ENCODE results near the gene HTRA3.
A peak's percentile ranks its signal among the peaks of the same experiment; 100 is the strongest.

The HTRA3 gene

DNA sequence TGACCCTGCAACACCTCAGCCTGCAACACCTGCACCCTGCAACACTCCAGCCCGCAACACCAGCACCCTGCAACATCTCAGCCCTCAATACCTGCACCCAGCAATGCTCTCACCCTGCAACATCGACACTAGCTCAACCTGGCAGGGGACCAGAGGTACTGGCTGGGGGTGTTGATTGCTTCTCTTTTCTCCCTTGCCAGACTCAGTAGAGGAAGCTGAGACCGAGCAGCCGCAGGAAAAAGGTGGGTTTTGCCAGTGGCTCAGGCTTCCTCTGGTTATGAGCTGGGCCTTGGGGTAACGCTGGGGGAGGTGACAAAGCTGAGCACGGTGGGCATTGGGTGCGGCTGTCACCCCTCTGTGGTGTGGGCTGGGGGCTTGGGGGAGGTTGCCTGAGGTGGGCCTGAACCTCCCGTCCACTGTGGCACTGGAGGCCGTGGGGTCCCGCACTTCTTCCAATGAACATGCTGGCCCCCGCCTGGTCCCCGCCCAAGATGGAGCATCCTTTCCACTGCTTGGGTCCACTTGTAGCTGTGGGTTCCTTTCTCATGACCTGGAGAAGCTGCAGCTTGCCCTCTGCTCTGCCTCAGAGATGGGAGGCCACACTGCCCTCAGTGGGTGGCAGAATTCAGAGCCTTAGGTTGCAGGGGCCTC lies 44.5 kb upstream of the HTRA3 start:
- no peak for DNase-seq (ENCODE audit: extremely low read depth, low read depth)
- TF ChIP-seq, protein P1, sequence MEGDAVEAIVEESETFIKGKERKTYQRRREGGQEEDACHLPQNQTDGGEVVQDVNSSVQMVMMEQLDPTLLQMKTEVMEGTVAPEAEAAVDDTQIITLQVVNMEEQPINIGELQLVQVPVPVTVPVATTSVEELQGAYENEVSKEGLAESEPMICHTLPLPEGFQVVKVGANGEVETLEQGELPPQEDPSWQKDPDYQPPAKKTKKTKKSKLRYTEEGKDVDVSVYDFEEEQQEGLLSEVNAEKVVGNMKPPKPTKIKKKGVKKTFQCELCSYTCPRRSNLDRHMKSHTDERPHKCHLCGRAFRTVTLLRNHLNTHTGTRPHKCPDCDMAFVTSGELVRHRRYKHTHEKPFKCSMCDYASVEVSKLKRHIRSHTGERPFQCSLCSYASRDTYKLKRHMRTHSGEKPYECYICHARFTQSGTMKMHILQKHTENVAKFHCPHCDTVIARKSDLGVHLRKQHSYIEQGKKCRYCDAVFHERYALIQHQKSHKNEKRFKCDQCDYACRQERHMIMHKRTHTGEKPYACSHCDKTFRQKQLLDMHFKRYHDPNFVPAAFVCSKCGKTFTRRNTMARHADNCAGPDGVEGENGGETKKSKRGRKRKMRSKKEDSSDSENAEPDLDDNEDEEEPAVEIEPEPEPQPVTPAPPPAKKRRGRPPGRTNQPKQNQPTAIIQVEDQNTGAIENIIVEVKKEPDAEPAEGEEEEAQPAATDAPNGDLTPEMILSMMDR (IDR thresholded peaks at IDR 0.05; ENCODE audit: low read depth, low read length, missing control alignments), result no peak
- H3K4me3 ChIP-seq (replicated peaks; ENCODE audit: low read depth, low read length), result no peak overlapping the region

DNA sequence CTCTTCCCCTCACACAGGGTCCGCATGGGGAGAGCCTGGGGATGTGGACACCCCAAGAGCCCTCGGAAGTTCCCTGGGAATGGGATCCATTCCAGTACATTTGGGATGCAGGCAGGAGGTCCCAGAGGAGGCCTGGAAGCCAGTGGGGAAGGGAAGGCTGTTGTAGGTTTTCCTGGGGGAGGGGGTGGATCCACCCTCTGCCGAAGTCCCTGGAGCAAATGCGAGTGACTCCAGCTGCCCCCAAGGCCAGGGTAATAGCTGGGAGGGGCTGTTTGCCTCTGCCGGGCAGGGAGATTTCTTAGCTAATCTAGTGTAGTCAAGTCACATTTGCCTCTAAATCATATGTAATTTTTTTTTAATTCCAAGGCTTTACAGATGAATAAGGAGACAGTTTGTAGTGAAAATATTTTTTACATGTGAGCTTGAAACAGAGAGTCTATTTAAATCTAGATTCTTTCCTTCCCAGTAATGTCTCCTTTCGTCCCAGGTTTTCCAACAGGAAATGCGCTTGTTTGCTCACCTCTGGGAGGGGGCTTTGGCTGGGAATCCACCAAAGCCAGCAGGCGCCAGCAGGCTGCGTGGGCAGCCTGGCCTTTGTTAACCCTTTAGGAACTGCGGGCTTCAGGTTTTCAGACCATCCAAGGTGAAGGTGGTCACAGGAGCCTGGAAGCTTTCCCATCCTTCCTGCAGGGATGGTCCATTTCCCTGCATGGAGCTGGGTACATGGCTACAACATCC lies 43.7 kb upstream of the HTRA3 start:
- TF ChIP-seq, protein P1 (IDR thresholded peaks at IDR 0.05; ENCODE audit: low read depth, low read length, missing control alignments), result no peak

GRCh38 chr4:8227201-8227770 lies 42.3 kb upstream of the HTRA3 start:
- H3K4me3 ChIP-seq (replicated peaks; ENCODE audit: low read depth, low read length), result no peak overlapping the region
- TF ChIP-seq, protein P1 (IDR thresholded peaks at IDR 0.05; ENCODE audit: low read depth, low read length, missing control alignments), result no peak
- no peak for DNase-seq (ENCODE audit: extremely low read depth, low read depth)

More for the DNA sequence above, 43.7 kb upstream of the HTRA3 start:
- H3K4me3 ChIP-seq (replicated peaks; ENCODE audit: low read depth, low read length), result no peak overlapping the region
- no peak for DNase-seq (ENCODE audit: extremely low read depth, low read depth)

- TF ChIP-seq, protein P1 (IDR thresholded peaks at IDR 0.05; ENCODE audit: low read depth, low read length, missing control alignments), result no peak
- no peak overlapping the region for H3K4me3 ChIP-seq (replicated peaks; ENCODE audit: low read depth, low read length)
Observed at GRCh38 chr4:8227771-8228318, 41.7 kb upstream of the HTRA3 start.

DNA sequence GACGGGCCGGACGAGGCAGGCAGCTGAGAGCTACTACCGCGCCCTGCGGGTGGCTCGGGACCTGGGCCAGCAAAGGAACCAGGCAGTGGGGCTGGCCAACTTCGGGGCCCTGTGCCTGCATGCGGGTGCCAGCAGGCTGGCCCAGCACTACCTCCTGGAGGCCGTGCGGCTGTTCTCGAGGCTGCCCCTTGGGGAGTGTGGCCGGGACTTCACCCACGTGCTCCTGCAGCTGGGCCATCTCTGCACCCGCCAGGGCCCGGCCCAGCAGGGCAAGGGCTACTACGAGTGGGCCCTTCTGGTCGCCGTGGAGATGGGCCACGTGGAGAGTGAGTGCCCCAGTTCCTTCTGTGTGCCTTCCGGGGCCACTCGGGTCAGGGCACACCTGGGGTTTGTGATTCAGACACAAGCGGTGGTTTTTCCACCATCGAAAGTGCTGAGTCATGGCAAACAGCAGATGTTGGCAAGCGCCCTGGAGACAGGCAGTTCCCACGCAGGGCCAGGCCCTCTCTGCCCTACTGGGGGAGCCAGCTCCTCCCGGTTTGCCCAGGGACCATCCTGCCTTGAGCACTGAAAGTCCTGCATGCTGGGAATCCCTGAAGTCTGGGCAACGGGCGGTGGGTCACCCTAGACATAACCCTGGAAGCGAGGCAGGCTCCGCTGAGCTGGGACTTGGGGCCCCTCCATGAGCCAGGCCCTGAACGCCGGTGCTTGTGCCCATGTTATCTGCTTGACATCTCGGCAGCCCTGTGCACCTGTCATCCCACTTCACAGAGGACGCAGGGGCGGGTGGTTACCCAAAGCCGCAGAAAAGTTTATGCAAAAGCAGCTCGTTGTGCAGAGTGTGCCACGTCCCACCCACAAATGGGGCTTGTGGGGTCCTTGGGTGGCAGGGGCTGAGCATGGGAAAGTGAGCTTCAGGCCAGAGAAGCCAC lies 41.0 kb upstream of the HTRA3 start:
- TF ChIP-seq, protein P1 (IDR thresholded peaks at IDR 0.05; ENCODE audit: low read depth, low read length, missing control alignments), result no peak
- DNase-seq (ENCODE audit: extremely low read depth, low read depth), result peak; percentile 77
- no peak overlapping the region for H3K4me3 ChIP-seq (replicated peaks; ENCODE audit: low read depth, low read length)

More at GRCh38 chr4:8227771-8228318, 41.7 kb upstream of the HTRA3 start:
- DNase-seq (ENCODE audit: extremely low read depth, low read depth), result no peak

All from HFF-Myc (cell line).